GM12801 (cell line): Measurements from ENCODE around the gene NFX1.

Experiments
- CTCF ChIP-seq: IDR thresholded peaks from one replicate; pipeline ENCODE4 v1.5.1; 2011; ENCODE audit warnings: control low read depth; ENCODE audit not compliant: insufficient read length; ENCODE audit errors: extremely low read depth

Gene NFX1

GRCh38 chr9:33249087-33249658 lies 41.1 kb upstream of the NFX1 start:
- no peak for TF ChIP-seq CTCF

DNA sequence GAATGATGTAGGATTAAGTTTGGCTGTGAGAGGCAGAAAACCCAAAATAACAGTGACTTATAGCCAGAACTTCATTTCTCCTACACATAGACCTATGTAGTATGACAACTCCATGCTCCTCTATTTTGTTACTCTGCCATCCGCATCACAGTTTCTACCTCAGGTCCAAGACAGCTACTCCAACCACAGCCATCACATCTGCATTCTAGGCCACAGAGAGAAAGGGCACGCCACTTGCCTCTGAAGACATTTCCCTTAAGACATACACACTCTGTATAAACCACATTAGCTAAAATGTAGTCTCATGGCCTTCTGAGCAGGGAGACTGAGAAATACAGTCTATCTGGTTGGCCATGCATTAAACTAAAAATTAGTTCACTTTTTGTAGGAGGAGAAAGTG lies 40.3 kb upstream of the NFX1 start:
- no peak for TF ChIP-seq CTCF

- no peak for TF ChIP-seq CTCF
Measured at GRCh38 chr9:33250458-33250995, 39.8 kb upstream of the NFX1 start.

DNA sequence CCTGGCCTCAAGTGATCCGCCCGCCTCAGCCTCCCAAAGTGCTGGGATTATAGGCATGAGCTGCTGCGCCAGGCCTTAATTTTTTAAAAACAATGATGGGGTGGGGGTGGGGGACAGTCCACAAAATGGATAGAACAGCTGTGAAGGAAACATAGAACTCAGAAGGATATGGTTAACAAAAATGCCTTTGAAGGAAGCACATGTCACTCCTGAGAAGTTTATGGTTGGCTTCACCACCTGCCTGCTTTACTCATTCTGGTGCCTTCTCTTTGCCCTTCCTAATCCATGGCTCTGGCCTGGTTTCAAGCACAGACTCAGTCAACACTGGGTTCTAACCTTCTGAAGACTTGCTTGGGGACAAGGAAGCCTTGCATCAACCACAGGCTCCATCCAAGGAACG lies 36.1 kb upstream of the NFX1 start:
- no peak for TF ChIP-seq CTCF

DNA sequence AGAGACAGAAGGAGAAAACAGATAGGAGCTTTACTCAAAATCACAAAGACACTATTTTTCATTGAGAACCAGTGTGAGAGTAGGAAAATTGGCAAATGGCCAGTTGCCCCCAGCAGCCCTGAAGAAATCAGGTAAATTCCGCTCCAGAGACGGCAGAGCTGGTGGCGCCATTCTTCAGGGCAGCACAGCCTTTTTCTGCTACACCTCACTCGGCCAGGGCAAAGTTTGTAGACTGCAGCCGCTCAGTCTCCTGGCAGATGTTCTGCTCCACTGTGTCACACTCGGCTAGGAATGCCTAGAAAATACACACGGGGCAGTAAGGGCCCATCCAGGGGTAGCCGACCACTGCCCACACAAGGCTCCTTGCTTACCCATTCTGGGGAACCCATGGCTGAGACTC lies 35.3 kb upstream of the NFX1 start:
- TF ChIP-seq CTCF, result no peak

DNA sequence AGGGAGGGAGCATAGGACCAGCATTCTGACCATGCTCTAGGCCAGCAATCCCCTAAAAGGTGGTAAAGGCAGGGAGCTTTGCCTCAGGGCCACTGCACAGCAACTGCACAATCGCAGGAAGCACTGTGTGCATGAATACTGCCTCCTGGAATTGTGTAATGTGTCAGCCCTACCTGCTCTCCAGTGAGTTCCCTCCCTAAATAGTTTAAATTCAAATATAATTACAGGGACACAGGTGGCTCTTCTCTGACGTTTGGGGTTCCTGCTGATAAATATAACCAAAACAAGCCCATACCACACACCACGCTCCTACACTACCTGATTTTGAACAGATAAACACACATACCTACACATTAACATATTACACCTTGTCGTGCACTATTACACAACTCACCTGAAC lies 34.8 kb upstream of the NFX1 start:
- TF ChIP-seq CTCF, result no peak

DNA sequence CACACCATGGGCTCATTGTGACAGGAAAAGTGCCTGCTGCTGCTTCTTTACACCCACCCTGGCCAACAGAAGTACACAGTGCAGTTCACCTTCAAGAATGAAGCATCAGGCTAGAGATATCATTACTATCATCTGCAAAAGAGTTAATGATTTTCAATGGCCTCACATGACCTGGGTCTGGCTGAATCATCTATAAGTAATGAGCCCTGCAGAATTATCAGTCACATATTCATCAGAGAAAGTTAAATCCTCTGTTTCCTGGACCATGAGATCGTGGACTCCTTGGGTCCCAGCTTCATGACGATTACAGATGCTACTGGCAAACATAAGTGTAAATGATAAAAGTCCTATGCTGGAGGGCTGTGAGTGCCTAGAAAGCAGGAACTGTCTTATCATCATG lies 34.1 kb upstream of the NFX1 start:
- TF ChIP-seq CTCF, result no peak
